ENCODE data around the gene SESN1.
A peak's percentile ranks its signal among the peaks of the same experiment; 100 is the strongest.
"Not testable (repeated sequence)": the region's sequence is repeated elsewhere in the genome, so short reads cannot be mapped to it uniquely, and the experiment has no call there.

SESN1 gene

DNA sequence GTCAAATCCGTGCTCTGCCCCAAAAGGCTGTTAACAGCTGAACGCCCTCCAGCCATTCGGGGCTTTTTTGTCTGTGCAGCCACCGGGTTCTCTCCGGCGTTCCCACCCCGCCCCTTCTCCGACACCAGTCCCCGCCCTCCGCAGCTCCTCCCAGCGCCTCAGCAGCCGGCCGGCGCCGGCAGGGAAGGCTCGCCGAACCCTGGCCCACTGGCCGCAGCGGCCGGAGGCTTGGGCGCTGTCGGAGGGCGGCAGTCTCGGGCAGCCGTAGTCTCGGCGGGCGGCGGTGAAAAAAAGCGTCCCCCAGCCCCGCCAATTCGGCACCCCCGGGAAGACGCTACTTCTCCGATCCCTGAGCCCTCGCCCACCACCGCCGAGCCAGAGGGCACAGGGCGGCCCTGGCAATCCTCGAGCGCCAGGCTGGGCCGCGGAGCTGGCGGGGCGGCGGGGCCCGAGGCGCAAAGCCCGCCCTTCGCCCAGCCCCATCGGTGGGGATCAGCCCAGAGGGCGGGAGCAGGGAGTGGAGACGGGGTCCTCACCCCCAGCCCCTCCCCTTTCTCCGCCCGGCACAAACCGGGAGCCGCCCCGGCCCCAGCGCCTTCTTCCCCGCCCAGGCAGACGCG lies at the start of gene SESN1:
SESN1 (minus strand) TSS at position 431 of the 620 bp plus-strand sequence. CDS start 773 bp downstream, outside the sequence.
- DNase-seq (ENCODE audit: low spot score): peak; percentile 98

DNA sequence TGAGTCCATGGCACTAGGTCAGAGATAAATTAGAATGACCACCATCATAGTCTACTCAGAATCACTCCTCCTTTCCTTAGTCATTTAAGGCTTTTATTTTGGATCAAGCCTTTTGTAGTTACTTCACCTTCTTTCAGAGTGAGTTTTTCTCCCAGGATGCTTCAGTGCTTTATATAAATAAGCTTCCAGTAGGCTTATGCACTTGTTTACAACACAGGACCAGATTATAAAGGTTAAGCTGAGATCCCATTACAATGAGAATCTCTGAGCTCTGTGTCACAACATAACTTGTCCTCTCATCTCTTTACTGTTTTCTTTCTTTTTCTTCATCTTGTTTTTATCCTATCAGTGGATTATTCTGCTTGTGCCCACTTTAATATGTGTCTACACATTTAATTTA lies 48.5 kb upstream of the SESN1 start:
- DNase-seq (ENCODE audit: low spot score): no peak

DNA sequence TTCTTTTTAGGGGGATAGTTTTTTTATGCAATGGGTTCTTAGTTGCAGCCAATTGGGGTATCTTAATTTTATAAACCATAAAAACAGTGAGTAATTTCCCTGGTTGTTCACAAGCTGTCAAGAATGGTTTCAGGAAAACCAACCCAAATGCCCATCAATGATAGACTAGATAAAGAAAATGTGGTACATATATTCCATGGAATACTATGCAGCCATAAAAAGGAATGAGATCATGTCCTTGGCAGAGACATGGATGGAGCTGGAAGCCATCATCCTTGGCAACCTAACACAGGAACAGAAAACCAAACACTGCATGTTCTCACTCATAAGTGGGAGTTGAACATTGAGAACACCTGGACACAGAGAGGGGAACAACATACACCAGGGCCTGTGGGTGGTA lies 47.4 kb upstream of the SESN1 start:
- not testable (repeated sequence) for DNase-seq (ENCODE audit: low spot score)

DNA sequence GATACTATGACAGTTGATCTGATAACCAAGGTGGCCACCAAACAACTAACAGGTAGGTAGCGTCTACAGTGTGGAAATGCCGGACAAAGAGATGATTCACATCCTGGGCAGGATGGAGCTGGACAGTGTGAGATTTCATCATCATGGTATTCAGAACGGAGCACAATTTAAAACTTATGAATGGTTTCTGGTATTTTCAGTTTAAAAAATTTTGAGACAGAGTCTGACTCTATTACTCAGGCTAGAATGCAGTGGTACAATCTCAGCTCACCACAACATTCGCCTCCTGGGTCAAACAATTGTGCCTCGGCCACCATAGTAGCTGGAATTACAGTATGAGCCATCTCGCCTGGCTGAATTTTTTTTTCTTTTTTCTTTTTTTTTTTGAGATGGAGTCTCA lies 44.5 kb upstream of the SESN1 start:
- no peak for DNase-seq (ENCODE audit: low spot score)

DNA sequence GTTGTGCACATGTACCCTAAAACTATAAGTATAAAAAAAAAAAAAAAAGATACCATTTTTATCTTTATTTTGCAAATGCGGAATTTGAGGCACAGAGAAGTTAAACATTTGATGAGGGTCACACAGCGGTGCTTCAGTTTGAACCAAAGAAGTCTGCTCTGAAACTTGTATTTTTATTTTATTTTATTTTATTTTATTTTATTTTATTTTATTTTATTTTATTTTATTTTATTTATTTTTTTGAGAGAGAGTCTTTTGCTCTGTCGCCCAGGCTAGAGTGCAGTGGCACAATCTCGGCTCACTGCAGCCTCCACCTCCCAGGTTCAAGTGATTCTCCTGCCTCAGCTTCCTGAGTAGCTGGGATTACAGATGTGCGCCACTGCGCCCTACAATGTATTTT lies 41.9 kb upstream of the SESN1 start:
- not testable (repeated sequence) for DNase-seq (ENCODE audit: low spot score)

DNA sequence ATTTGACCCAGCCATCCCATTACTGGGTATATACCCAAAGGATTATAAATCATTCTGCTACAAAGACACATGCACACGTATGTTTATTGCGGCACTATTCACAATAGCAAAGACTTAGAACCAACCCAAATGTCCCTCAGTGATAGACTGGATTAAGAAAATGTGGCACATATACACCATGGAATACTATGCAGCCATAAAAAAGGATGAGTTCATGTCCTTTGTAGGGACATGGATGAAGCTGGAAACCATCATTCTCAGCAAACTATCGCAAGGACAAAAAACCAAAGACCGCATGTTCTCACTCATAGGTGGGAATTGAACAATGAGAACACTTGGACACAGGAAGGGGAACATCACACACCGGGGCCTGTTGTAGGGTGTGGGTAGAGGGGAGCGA lies 41.4 kb upstream of the SESN1 start:
- DNase-seq (ENCODE audit: low spot score): not testable (repeated sequence)

DNA sequence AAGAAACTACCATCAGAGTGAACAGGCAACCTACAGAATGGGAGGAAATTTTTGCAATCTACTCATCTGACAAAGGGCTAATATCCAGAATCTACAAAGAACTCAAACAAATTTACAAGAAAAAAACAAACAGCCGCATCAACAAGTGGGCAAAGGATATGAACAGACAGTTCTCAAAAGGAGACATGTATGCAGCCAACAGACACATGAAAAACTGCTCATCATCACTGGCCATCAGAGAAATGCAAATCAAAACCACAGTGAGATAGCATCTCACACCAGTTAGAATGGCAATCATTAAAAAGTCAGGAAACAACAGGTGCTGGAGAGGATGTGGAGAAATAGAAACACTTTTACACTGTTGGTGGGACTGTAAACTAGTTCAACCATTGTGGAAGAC lies 41.0 kb upstream of the SESN1 start:
- DNase-seq (ENCODE audit: low spot score): not testable (repeated sequence)

DNA sequence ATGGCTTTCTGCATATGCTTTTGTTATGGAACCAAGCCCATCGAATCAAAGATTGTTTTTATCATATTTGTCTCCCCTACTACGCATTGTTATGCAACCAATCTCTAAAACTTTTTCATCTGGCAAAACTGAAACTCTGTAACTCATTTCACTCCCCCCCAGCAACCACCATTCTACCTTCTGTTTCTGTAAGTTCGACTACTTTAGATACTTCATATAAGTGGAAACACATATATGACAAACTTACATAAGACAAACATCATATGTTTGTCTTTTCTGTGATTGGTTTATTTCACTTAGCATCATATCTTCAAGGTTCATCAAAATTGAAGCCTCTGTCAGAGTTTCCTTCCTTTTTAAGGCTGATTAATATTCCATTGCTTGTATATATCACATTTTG lies 35.4 kb upstream of the SESN1 start:
- DNase-seq (ENCODE audit: low spot score): no peak

DNA sequence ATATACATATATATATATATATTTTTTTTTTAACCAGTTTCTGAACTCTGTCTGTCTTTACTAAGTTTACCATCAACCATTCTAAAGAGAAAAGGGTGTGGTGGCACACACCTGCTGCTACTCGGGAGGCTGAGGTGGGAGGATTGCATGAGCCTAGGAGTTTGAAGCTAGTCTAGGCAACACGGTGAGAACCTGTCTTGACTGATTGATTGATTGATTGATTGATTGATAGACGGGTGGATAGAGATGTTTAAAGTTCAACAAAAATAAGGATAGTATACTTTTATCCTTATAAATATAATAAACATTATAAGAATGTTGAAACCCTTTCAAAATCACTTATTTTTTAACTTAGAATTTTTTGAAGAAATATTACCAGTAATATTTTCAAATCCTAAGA lies 30.9 kb upstream of the SESN1 start:
- DNase-seq (ENCODE audit: low spot score): no peak

DNA sequence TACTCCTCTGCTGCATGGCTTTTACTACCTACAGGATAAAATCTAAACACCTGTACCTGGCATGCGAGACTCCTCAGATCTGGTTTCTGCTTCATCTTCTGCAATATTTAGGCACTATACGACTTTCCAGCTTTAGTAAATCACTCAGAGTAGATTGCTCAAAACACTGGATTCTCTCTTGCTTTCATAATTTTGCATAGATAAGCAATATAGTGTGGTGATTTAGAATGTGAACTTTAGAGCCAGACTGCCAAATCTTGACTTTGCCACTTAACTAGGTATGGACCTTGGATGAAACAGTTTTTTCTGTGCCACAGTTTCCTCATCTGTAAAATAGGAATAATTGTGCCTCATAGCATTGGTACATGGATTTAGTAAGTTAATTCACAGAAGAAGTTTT lies 29.6 kb upstream of the SESN1 start:
- DNase-seq (ENCODE audit: low spot score): no peak

DNA sequence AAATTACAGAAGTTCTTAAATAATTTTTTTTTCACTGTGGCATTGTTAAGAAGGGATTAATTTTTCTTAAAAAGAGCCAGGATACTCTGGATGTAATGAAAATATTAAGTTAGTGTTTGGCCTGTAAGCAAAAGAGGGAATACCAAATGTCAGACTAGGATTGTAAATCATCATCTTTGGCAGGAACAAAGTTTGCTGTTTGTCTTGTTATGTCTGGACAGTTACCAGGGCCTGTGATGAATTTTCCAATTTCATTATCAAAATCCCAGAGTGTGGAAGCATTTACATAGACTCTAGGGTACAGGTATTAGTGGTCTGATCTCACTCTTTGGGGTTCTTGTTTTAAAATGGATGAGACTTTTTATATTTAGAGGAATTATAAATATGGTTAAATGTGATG lies 26.8 kb upstream of the SESN1 start:
- DNase-seq (ENCODE audit: low spot score): no peak

DNA sequence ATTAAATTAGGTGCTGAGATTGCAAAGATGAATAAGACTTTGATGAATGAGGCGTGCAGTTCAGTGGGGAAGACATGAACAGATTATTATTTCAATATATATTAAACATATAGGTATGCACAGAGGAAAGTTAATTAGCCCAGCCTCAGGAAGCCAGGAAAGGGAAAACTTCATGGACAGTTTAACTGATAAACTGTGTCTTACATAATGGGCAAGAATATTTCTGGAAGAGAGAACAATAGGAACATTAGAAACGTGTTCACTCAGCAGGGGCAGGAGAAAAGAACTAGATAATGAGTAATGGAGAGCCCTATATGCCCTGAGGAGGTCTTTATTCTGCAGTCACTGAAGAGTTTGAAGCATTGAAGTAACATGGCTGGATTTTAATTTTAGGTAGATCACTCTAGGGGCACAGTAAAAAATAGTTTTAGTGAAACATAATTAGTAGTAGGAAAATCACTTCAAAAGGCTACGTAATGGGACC lies 24.3 kb upstream of the SESN1 start:
- DNase-seq (ENCODE audit: low spot score): no peak

DNA sequence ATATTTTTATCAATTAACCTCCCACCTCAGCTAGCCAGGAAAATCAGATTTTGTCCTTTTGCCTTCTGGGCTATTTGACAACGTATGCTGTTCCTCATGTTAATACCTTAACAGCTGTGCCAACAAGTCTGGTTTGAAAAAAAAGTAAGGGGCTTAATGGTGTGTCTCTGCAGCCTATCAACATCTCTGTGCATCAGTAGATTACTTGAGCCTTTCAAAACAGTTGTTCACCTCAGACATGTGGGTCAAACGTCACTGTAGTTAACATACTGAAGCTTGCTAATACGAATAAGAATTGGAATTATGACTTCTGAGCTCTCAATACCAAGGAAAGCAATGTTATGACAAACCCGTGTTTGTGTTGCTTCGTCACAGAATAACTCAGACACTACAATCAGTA lies 23.7 kb upstream of the SESN1 start:
- DNase-seq (ENCODE audit: low spot score): no peak

DNA sequence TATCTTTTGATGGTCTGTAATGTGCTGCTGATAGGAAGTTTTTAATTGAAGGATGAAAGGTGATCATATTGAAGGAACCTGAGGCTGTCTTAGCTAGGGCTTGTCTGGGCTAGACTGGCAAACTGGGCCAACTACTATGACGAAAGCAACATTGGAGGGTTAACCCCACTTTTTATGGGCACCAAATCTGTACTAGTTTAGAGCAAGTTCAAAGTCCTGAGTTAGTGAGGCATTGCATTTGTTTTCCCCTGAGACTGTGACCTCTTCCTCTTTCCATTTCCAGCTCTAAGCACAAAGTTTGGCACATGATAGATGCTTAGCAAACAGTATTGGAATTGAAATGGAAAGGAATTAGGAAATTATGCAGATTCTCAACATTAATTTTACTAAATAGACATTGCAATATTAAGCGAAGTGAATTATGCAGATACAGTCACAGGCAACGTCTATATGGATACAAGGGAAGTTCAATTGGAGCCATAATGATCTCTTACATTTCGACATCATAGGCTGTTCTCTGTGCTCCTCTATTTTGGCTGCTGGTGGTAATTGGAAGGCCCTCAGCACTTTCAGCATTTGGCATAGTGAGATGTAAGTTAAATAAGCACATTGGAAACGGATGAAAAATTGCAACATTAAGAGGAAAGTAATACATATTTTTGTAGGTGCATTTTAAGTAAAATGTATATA lies 22.8 kb upstream of the SESN1 start:
- DNase-seq (ENCODE audit: low spot score): no peak

DNA sequence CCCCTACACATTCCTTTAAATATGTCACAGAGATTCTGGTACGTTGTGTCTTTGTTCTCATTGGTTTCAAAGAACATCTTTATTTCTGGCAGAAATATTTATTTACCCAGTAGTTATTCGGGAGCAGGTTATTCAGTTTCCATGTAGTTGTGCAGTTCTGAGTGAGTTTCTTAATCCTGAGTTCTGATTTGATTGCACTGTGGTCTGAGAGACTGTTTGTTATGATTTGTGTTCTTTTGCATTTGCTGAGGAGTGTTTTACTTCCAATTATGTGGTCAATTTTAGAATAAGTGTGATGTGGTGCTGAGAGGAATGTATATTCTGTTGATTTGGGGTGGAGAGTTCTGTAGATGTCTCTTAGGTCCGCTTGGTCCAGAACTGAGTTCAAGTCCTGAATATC lies 18.0 kb upstream of the SESN1 start:
- DNase-seq (ENCODE audit: low spot score): not testable (repeated sequence)

DNA sequence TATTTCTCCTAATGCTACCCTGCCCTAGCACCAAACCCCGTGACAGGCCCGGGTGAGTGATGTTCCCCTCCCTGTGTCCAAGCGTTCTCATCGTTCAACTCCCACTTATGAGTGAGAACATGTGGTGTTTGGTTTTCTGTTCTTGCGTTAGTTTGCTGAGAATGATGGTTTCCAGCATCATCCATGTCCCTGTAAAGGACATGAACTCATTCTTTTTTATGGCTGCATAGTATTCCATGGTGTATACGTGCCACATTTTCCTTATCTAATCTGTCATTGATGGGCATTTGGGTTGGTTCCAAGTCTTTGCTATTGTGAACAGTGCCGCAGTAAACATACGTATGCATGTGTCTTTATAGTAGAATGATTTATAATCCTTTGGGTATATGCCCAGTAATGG lies 15.0 kb upstream of the SESN1 start:
- DNase-seq (ENCODE audit: low spot score): not testable (repeated sequence)

DNA sequence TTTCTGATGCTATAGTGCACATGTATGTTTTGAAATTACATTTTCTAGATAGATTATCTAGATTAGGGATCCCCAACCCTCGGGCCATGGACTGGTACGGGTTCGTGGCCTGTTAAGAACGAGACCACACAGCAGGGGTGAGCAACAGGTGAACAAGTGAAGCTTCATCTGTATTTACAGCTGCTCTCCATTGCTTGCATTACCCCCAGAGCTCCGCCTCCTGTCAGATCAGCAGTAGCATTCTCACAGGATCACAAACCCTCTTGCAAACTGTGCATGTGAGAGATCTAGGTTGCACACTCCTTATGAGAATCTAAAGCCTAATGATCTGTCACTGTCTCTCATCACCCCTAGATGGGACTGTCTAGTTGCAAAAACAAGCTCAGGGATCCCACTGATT lies 11.0 kb upstream of the SESN1 start:
- DNase-seq (ENCODE audit: low spot score): no peak

DNA sequence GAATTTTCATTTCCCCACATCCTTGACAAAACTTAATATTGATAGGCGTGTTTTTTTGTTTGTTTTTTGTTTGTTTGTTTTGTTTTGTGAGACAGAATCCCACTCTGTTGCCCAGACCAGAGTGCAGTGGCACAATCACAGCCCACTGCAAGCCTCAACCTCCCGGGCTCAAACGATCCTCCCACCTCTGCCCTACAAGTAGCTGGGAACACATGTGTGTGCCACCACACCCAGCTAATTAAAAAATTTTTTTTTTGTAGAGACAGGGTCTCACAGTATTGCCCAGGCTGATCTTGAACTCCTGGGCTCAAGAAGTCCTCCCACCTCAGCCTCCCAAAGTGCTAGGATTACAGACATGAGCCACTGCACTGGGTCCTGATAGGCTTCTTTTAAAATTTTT lies 9.9 kb upstream of the SESN1 start:
- no peak for DNase-seq (ENCODE audit: low spot score)

DNA sequence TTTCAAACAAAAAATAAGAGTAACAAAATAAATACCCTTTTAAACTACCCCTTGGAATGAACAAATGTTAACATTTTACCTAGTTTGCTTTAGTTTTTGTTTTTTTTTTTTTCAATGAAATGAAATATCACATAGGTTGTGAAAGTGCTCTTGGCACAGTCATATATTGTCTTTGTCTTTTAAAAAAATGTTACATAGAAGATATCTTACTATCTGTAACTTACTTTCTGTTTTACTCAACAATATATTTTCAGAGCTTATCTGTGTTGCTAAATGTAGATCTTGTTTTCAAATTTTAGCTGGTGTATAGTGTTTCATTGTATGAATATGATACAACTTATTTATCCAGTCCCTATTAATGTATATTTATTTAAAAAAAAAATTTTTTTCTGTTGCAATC lies 9.3 kb upstream of the SESN1 start:
- DNase-seq (ENCODE audit: low spot score): no peak

DNA sequence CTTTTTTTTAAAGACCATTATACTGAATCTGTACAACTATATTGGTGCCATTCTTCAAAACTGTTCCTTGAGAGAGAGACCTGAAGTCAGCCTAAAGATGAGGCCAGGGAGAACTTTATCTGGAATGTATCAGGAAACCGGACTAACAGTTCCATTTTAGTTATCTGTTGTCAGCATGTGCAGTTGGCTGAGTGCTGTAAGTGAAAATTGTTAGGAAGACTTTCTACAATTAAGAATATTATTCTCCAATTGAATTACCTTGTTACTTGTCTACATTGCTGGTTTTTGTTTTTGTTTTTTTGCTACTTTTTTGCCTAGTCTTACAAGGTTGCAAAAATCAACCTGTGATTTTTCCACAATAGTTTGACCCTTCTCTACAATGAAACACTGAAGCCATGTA lies 8.1 kb upstream of the SESN1 start:
- no peak for DNase-seq (ENCODE audit: low spot score)

DNA sequence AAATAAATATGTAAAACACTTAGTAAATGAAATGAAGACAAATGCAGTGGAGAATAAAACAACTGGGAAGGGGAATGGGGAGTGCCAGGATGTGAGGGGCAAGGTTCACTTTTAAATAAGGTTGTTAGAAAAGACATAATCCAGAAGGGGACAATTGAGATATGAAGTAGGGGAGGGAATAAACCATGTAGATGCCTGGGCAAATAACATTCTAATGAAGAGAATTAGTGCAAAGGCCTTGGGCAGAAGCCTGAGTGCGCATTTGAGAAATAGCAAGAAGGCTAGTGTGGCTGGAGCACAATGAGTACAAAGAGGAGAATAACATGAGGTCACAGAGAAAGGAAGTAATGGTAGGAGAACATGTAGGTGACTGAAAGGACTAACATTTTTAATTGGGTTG lies 3.0 kb upstream of the SESN1 start:
- no peak for DNase-seq (ENCODE audit: low spot score)

DNA sequence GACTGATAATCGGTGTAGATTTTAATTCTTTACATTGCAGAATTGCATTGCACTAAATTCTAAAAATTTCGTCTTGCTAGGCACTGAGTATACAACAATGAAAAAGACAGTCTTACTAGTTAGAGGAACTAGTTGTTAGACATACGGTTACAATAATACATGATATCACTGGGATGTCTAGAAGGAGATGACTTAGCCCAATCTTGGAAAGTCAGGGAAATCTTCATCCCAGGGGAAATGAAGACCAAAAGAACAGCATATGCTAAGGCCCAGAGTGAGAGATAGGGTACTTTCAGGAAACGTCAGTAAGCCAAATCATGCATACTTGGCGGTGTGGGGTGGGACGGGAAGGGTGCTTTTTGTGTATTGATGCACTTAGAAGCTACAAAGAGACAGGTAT lies 1.6 kb upstream of the SESN1 start:
- no peak for DNase-seq (ENCODE audit: low spot score)

DNA sequence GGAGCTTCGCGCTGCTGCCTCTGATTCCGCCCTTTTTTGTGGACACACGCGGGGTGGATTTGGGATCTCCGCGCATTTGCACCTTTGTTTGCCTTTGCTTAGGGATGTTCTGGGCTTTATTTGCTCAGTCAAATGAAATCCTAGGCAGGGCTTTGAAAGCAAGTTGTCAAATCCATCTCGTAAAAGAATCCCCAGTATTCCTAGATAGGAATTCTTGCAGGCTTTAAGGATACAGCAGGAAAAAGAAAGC lies 1.1 kb upstream of the SESN1 start:
- DNase-seq (ENCODE audit: low spot score): no peak

All from AG08395 (cell line).